Natural killer cell (primary cell): ENCODE results near the gene ZNHIT1. TPM values are rescaled to one million over a fixed set of nuclear protein-coding genes. Genes with fewer than 3 reads are reported as not detected.

Source experiments
- ATAC-seq, 3 donors: fragments of 150-1000 bp in 2 of 3; fragments of 200-7000 bp in 1 of 3; cut with Tn5 transposase; 1 replicate in 1 of 3; 2 replicates in 2 of 3; pipeline ENCODE4 v1.10.0; 2021; ENCODE audit warnings: mild to moderate bottlenecking in 2 of 3, moderate library complexity in 2 of 3
- DNase-seq, 2 donors: peaks; one replicate each; pipeline versions ENCODE4 v3.0.0 to v3.0.0-alpha.2; 2013 to 2021; ENCODE audit warnings: mixed read lengths in 1 of 2
- H3K27ac ChIP-seq: one replicate; pipeline ENCODE4 v1.5.1; 2013; ENCODE audit warnings: mild to moderate bottlenecking, low read length
- H3K27me3 ChIP-seq: one replicate; pipeline ENCODE4 v1.6.1; 2013; ENCODE audit warnings: low read length; ENCODE audit not compliant: control insufficient read depth, insufficient read depth
- H3K36me3 ChIP-seq: one replicate; pipeline ENCODE4 v1.6.1; 2013; ENCODE audit warnings: low read length; ENCODE audit not compliant: control insufficient read depth, insufficient read depth
- H3K4me1 ChIP-seq: one replicate; pipeline ENCODE4 v1.6.1; 2013; ENCODE audit warnings: low read length; ENCODE audit not compliant: control insufficient read depth, insufficient read depth
- H3K4me3 ChIP-seq: one replicate; pipeline ENCODE4 v1.5.1; 2013; ENCODE audit warnings: low read length
- H3K9me3 ChIP-seq: one replicate; pipeline ENCODE4 v1.6.1; 2013; ENCODE audit warnings: low read length; ENCODE audit not compliant: control insufficient read depth, insufficient read depth
- H3K27ac Mint-ChIP-seq, 2 donors: one replicate each; pipeline ENCODE4 v1.8.0; 2022; ENCODE audit warnings: mild to moderate bottlenecking in 2 of 2, mixed read lengths in 2 of 2, moderate library complexity in 1 of 2
- H3K27me3 Mint-ChIP-seq, 2 donors: one replicate each; pipeline ENCODE4 v1.8.0; 2022; ENCODE audit warnings: low read depth in 2 of 2, mixed read lengths in 2 of 2
- H3K36me3 Mint-ChIP-seq: one replicate; pipeline ENCODE4 v1.8.0; 2022; ENCODE audit warnings: mixed read lengths
- H3K4me1 Mint-ChIP-seq, 2 donors: one replicate each; pipeline ENCODE4 v1.8.0; 2022; ENCODE audit warnings: mixed read lengths in 2 of 2
- H3K4me3 Mint-ChIP-seq: one replicate; pipeline ENCODE4 v1.8.0; 2022; ENCODE audit warnings: mild to moderate bottlenecking, moderate library complexity, mixed read lengths
- H3K9me3 Mint-ChIP-seq, 2 donors: one replicate each; pipeline ENCODE4 v1.8.0; 2022; ENCODE audit warnings: mixed read lengths in 2 of 2
- CTCF ChIP-seq: fragments of 200-600 bp; IDR thresholded peaks from one replicate; pipeline ENCODE4 v1.8.0; 2022; ENCODE audit warnings: antibody characterized with exemption
- WGBS: methylation state at CpG from one replicate; pipeline ENCODE4 v1.1.7; 2013; ENCODE audit warnings: missing lambda C conversion rate; ENCODE audit not compliant: insufficient coverage; 5-methylcytosine and 5-hydroxymethylcytosine counted together
- intact Hi-C: fragments of 100-400 bp; cut with micrococcal nuclease; formaldehyde crosslinking; loops from one replicate; pipeline ENCODE4 v1.14.2; 2022
- total RNA-seq, 4 donors: library from RNA; stranded (reverse); fragments of 120-200 nt in 1 of 4; gene quantifications; one replicate each; pipeline versions ENCODE4 v1.2.3 to v1.2.4, GENCODE V29; 2013 to 2022

The ZNHIT1 gene
- total RNA-seq, 3 donors from 2014 or later (not counting 1 experiment from before 2014, with no cell fraction given), result 53.7 to 63.5 (median 60.9) TPM

DNA sequence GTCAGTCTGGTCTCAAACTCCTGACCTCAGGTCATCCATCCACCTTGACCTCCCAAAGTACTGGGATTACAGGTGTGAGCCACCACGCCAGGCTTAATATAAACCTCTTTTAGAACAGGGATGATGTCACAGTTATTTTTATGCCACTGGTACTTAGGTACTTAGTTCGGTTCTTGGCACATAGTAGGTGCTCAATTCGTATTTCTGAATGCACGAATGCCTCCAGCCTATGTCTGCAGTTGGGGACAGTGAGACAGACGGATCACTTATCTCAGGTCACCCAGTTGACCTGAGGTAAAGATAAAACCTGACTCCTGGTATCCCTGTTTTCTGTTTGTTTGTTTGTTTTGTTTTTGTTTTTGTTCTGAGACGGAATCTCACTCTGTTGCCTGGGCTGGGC lies 31.8 kb upstream of the ZNHIT1 start:
- no peaks in the 10 kb centered on the region for H3K9me3 ChIP-seq
- Mint-ChIP-seq H3K27me3 (peaks cover 11 to 24% of the 10 kb centered on the region in 2 donors), H3K9me3 (no peaks in the 10 kb centered on the region), H3K36me3 (no peaks in the 10 kb centered on the region), H3K4me1 (peaks cover 6% of the 10 kb centered on the region in 2 donors), H3K27ac (no peak overlapping the region), H3K4me3 (no peak overlapping the region)
- no peak for ATAC-seq
- H3K27ac ChIP-seq, result no peak overlapping the region
- TF ChIP-seq CTCF, result no peak
- H3K36me3 ChIP-seq, result no peaks in the 10 kb centered on the region
- 78% methylated on average over 6 of the region's 6 CpGs for WGBS
- intact Hi-C loops, result no loop called here
- no peak for DNase-seq
- H3K4me3 ChIP-seq, result no peak overlapping the region
- peaks cover 4% of the 10 kb centered on the region for H3K27me3 ChIP-seq
- H3K4me1 ChIP-seq, result no peaks in the 10 kb centered on the region

DNA sequence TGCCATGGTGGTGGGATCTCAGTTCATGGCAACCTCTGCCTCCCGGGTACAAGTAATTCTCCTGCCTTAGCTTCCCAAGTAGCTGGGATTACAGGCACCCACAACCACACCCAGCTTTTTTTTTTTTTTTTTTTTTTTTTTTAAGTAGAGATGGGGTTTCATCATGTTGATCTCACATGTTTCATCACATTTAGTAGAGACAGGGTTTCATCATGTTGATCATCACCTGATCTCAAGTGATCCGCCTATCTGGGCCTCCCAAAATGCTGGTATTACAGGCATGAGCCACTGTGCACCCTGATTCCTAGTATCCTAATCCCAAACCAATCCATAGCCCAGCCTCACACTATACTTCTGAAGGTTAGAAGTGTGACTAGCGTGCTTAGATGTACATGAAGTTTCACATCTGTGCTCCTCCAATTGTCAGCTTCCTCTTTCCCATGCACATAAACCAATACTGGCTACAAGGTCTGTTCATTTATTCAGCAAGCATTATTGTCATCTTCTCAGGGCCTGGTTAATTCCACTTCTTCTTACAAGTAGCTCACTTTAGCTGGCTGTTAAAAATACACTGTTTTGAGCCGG lies 31.0 kb upstream of the ZNHIT1 start:
- Histone ChIP-seq H3K9me3 (no peaks in the 10 kb centered on the region), H3K27ac (no peak overlapping the region), H3K4me1 (no peaks in the 10 kb centered on the region), H3K27me3 (peaks cover 2% of the 10 kb centered on the region), H3K4me3 (no peak overlapping the region), H3K36me3 (no peaks in the 10 kb centered on the region)
- 78% methylated on average over 3 of the region's 4 CpGs for WGBS
- DNase-seq, result no peak
- no peak for TF ChIP-seq CTCF
- ATAC-seq, result no peak
- peaks cover 9 to 22% of the 10 kb centered on the region in 2 donors for H3K27me3 Mint-ChIP-seq
- H3K27ac Mint-ChIP-seq, result no peak overlapping the region
- intact Hi-C loops, result no loop called here
- no peak overlapping the region for H3K4me3 Mint-ChIP-seq
- no peaks in the 10 kb centered on the region for H3K36me3 Mint-ChIP-seq
- peaks cover 6% of the 10 kb centered on the region in 2 donors for H3K4me1 Mint-ChIP-seq
- no peaks in the 10 kb centered on the region for H3K9me3 Mint-ChIP-seq

DNA sequence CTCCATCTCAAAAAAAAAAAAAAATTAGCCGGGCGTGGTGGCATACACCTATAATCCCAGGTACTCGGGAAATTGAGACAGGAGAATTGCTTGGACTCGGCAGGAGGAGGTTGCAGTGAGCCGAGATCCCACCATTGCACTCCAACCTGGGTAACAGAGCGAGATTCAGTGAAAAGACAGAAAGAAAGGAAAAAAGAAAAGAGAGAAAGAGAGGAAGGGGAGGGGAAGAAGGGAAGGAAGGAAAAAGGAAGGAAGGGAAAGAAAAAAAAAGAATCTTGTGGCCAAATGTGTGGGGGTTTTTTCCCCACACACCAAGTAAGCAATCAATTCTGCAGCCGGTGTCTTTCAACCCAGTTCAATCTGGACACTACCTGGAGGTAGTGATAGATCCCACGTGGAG lies 28.9 kb upstream of the ZNHIT1 start:
- 85% methylated on average over 8 of the region's 8 CpGs for WGBS
- Mint-ChIP-seq H3K36me3 (no peaks in the 10 kb centered on the region), H3K4me3 (no peak overlapping the region), H3K27ac (no peak overlapping the region), H3K9me3 (no peaks in the 10 kb centered on the region), H3K27me3 (peaks cover 0 to 16% of the 10 kb centered on the region in 2 donors), H3K4me1 (peaks cover 0 to 4% of the 10 kb centered on the region in 2 donors)
- no peaks in the 10 kb centered on the region for H3K9me3 ChIP-seq
- TF ChIP-seq CTCF, result no peak
- no peak overlapping the region for H3K27ac ChIP-seq
- intact Hi-C loops, result no loop called here
- no peak overlapping the region for H3K4me3 ChIP-seq
- H3K4me1 ChIP-seq, result peaks cover 6% of the 10 kb centered on the region
- H3K27me3 ChIP-seq, result no peaks in the 10 kb centered on the region
- no peaks in the 10 kb centered on the region for H3K36me3 ChIP-seq
- ATAC-seq, result no peak
- DNase-seq, result no peak

DNA sequence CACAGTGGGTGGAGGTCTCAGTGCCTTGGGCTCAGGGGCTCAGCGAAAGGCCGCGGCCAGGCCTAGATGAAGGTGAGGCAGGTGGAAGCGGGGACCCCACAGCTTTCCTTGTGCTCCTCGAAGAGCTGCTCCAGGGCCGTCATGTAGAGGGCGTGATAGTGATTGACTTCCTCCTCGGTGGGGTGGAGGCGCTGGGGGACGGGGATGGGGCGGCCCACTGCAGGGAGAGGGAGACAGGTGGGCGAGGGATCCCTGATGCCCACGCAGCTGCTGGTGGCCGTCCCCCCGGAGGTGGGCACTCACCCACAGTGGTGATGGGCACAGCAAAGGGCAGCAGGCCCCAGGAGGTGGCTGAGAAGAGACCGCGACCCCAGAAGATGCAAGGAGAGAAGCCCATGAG lies 22.1 kb upstream of the ZNHIT1 start:
- intact Hi-C loops, result no loop called here
- Mint-ChIP-seq H3K27me3 (peaks cover 0 to 13% of the 10 kb centered on the region in 2 donors), H3K9me3 (no peaks in the 10 kb centered on the region), H3K4me3 (no peak overlapping the region), H3K27ac (no peak overlapping the region), H3K4me1 (peaks cover 0 to 11% of the 10 kb centered on the region in 2 donors), H3K36me3 (no peaks in the 10 kb centered on the region)
- no peak for ATAC-seq
- WGBS, result 82% methylated on average over 17 of the region's 17 CpGs
- no peak overlapping the region for H3K4me3 ChIP-seq
- H3K9me3 ChIP-seq, result no peaks in the 10 kb centered on the region
- TF ChIP-seq CTCF, result no peak
- H3K27me3 ChIP-seq, result peaks cover 9% of the 10 kb centered on the region
- H3K36me3 ChIP-seq, result no peaks in the 10 kb centered on the region
- no peak for DNase-seq
- H3K27ac ChIP-seq, result no peak overlapping the region
- H3K4me1 ChIP-seq, result peaks cover 8% of the 10 kb centered on the region
